HFFc6 (cell line): ENCODE measurements around the gene TPK1. TPM values are rescaled to one million over a fixed set of nuclear protein-coding genes. Genes with fewer than 3 reads are reported as not detected.

Experiments
- DNase-seq: peaks from one replicate; pipeline ENCODE4 v3.0.0-alpha.2; 2018
- H3K27ac Mint-ChIP-seq: 2 replicates; pipeline ENCODE4 v1.8.0; 2020; ENCODE audit warnings: mild to moderate bottlenecking, mixed read lengths
- H3K27me3 Mint-ChIP-seq: 2 replicates; pipeline ENCODE4 v1.8.0; 2021; ENCODE audit warnings: mild to moderate bottlenecking, moderate library complexity, mixed read lengths; ENCODE audit not compliant: insufficient read depth
- H3K36me3 Mint-ChIP-seq: 2 replicates; pipeline ENCODE4 v1.8.0; 2021; ENCODE audit warnings: low read depth, mixed read lengths
- H3K4me1 Mint-ChIP-seq: 2 replicates; pipeline ENCODE4 v1.8.0; 2020; ENCODE audit warnings: low read depth, mixed read lengths
- H3K4me3 Mint-ChIP-seq: 2 replicates; pipeline ENCODE4 v1.8.0; 2020; ENCODE audit warnings: mild to moderate bottlenecking, moderate library complexity, mixed read lengths
- H3K9me3 Mint-ChIP-seq: 2 replicates; pipeline ENCODE4 v1.8.0; 2020; ENCODE audit warnings: mild to moderate bottlenecking, mixed read lengths
- total RNA-seq, 6 experiments: library from RNA; stranded (reverse); fragmentation: NEBNext Ultra II Directional; extraction: Animal tissue kit (Norgen Biotek cat#: 25700); gene quantifications; 2 replicates in 1 of 6; 3 replicates in 5 of 6; pipeline ENCODE4 v1.2.3, GENCODE V29; 2021
- TF ChIP-seq, protein P1 (sequence below): fragments of 200-600 bp; sonication (generic); IDR thresholded peaks from 2 replicates; pipeline ENCODE4 v1.5.0; 2021; ENCODE audit warnings: antibody characterized with exemption, mild to moderate bottlenecking

The TPK1 gene
- total RNA-seq, 6 experiments from 2014 or later = 0.11 to 0.82 (median 0.55) TPM; not detected in 2

DNA sequence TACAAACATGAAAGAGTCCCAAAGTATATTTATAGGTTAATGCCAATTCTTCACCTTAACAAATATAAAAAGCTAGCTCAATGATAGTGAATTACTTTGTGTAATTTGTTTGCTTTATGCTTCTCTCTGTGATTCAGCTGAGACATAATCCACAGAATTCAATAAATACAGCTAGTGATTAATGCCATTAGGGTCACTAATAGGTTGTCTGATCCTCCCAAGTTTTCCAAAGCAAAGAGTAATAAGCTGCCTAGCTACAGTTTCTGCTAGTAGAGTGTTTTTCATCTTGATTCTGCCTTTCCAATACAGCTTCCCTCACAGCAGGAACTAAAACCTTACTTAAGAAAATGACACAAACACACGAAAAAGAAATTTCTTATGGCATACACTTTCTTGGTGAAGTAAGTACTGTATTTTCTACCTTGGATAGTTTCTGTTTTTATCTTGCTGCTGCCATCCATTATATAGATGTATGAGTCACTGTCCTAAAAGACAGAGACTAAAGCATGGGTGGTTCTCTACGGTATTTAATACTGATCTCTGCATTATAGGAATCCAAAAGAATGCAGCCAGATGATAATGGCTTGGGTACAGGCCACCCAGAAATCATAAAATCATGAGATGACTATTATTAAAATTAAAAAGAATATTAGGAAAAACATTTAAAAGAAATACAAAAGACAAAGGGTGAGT lies 170.0 kb downstream of the TPK1 start:
- Mint-ChIP-seq H3K4me1 (no peaks in the 10 kb centered on the region), H3K36me3 (no peaks in the 10 kb centered on the region), H3K27me3 (no peaks in the 10 kb centered on the region), H3K9me3 (peaks cover 34% of the 10 kb centered on the region), H3K27ac (no peak overlapping the region), H3K4me3 (no peak overlapping the region)
- TF ChIP-seq, protein P1, sequence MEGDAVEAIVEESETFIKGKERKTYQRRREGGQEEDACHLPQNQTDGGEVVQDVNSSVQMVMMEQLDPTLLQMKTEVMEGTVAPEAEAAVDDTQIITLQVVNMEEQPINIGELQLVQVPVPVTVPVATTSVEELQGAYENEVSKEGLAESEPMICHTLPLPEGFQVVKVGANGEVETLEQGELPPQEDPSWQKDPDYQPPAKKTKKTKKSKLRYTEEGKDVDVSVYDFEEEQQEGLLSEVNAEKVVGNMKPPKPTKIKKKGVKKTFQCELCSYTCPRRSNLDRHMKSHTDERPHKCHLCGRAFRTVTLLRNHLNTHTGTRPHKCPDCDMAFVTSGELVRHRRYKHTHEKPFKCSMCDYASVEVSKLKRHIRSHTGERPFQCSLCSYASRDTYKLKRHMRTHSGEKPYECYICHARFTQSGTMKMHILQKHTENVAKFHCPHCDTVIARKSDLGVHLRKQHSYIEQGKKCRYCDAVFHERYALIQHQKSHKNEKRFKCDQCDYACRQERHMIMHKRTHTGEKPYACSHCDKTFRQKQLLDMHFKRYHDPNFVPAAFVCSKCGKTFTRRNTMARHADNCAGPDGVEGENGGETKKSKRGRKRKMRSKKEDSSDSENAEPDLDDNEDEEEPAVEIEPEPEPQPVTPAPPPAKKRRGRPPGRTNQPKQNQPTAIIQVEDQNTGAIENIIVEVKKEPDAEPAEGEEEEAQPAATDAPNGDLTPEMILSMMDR = no peak
- DNase-seq = no peak

DNA sequence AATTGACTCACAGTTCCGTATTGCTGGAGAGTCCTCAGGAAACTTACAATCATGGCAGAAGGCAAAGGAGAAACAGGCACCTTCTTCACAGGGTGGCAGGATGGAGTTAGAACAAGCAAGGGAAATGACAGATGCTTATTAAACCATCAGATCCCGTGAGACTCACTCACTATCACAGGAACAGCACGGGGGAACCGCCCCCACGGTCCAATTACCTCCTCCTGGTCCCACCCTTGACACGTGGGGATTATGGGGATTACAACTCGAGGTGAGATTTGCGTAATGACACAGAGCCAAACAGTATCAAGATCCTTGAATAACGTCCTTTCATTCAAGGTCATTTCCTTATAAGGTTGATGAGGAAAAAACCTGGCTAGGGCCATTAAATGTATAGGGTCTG lies 176.6 kb downstream of the TPK1 start:
- no peak overlapping the region for H3K4me3 Mint-ChIP-seq
- no peaks in the 10 kb centered on the region for H3K36me3 Mint-ChIP-seq
- H3K27me3 Mint-ChIP-seq = no peaks in the 10 kb centered on the region
- H3K4me1 Mint-ChIP-seq = no peaks in the 10 kb centered on the region
- no peak overlapping the region for H3K27ac Mint-ChIP-seq
- TF ChIP-seq, protein P1 = no peak
- H3K9me3 Mint-ChIP-seq = peaks cover 28% of the 10 kb centered on the region
- DNase-seq = no peak

DNA sequence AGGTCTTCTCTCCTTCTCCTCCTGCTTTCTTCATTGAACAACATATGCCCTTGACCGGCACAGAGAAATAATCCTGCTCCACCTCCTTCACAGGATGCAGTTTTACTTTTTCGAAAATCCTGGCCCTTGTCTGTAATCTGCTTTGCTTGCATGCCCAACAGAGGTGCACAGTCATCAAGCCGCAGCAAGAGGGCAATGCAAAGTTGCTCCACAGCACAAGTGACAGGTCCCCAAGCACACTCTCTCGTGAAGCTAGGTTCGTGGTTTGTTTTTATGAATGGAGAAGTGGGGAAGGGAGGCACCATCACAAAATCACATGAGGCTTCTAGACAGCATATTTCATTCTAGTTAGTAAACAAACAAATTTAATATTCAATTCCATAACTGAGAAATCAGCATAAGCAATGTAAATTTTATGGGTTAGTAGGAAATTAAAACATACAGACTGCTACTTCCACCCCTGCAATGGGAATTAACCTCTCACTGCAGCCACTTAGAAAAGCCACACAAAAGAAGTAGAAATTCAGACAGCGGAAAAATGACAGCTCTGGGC lies 178.8 kb downstream of the TPK1 start:
- no peak for DNase-seq
- TF ChIP-seq, protein P1 = no peak
- Mint-ChIP-seq H3K27me3 (no peaks in the 10 kb centered on the region), H3K36me3 (no peaks in the 10 kb centered on the region), H3K9me3 (peaks cover 36% of the 10 kb centered on the region), H3K4me3 (no peak overlapping the region), H3K4me1 (no peaks in the 10 kb centered on the region), H3K27ac (no peak overlapping the region)

DNA sequence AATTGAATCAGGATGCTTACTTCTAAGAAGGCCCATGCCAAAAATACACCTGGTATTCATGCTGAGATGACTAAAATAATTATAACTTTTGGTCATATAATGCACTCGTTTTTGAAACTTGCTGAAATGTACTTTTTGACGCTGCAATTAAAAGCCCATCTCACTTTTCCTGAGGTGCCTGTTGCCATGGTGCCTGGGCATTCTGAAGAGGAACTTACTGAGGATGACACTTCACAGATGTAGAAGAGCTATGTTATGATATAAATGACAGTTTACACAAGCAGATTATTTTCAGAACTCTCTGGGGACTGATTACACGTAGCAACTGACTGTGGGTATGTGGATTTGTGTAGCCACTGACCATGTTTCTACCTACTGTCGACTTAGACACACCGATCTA lies 182.4 kb downstream of the TPK1 start:
- no peaks in the 10 kb centered on the region for H3K27me3 Mint-ChIP-seq
- H3K4me1 Mint-ChIP-seq = no peaks in the 10 kb centered on the region
- TF ChIP-seq, protein P1 = no peak
- H3K4me3 Mint-ChIP-seq = no peak overlapping the region
- no peak overlapping the region for H3K27ac Mint-ChIP-seq
- H3K9me3 Mint-ChIP-seq = peaks cover 43% of the 10 kb centered on the region
- no peak for DNase-seq
- 0 out of 2 replicates have a peak, but pooled peaks cover 1% of the 10 kb centered on the region for H3K36me3 Mint-ChIP-seq

DNA sequence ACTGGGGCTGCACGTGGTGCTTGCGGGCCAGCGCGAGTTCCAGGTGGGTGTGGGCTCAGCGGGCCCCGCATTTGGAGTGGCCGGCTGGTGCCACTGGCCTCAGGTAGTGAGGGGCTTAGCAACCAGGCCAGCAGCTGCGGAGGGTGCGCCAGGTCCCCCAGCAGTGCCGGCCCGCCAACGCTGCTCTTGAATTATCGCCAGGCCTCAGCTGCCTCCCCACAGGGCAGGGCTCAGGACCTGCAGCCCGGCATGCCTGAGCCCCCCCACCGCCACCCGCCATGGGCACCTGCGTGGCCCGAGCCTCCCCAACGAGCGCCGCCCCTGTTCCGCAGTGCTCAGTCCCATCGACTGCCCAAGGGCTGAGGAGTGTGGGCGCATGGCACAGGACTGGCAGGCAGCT lies 185.4 kb downstream of the TPK1 start:
- TF ChIP-seq, protein P1 = no peak
- Mint-ChIP-seq H3K27me3 (0 out of 2 replicates have a peak, but pooled peaks cover 4% of the 10 kb centered on the region), H3K9me3 (peaks cover 52% of the 10 kb centered on the region)

More for the DNA sequence above, 185.4 kb downstream of the TPK1 start:
- no peaks in the 10 kb centered on the region for H3K4me1 Mint-ChIP-seq
- no peak overlapping the region for H3K27ac Mint-ChIP-seq
- 0 out of 2 replicates have a peak, but pooled peaks cover 3% of the 10 kb centered on the region for H3K36me3 Mint-ChIP-seq
- DNase-seq = no peak
- no peak overlapping the region for H3K4me3 Mint-ChIP-seq
